Middle frontal gyrus (tissue), 1 donor: Measurements from ENCODE around the gene IFITM10.

Experiments
- DNase-seq: peaks from one replicate; pipeline ENCODE4 v3.0.0-alpha.2; 2015; ENCODE audit warnings: low spot score; ENCODE audit errors: extremely low spot score

The IFITM10 gene

GRCh38 chr11:1753229-1753928 is 3.0 kb upstream of the IFITM10 start:
- DNase-seq, result no peak

GRCh38 chr11:1752907-1753228 is 2.5 kb upstream of the IFITM10 start:
- DNase-seq, result no peak

- DNase-seq, result no peak
Observed at GRCh38 chr11:1751999-1752906, 1.9 kb upstream of the IFITM10 start.

GRCh38 chr11:1751531-1751921 is 1.1 kb upstream of the IFITM10 start:
- DNase-seq, result no peak

- no peak for DNase-seq
Observed at GRCh38 chr11:1750840-1751530, 590 bp upstream of the IFITM10 start.

GRCh38 chr11:1749395-1750351 is 722 bp downstream of the IFITM10 start:
- no peak for DNase-seq

- DNase-seq, result no peak
Observed at GRCh38 chr11:1748636-1749394, 1.6 kb downstream of the IFITM10 start.

GRCh38 chr11:1747753-1748635 is 2.4 kb downstream of the IFITM10 start:
- DNase-seq, result no peak

- no peak for DNase-seq
Observed at GRCh38 chr11:1746956-1747752, 3.2 kb downstream of the IFITM10 start.

GRCh38 chr11:1746511-1746931 is 3.9 kb downstream of the IFITM10 start:
- DNase-seq, result no peak

GRCh38 chr11:1745701-1746320 is 4.6 kb downstream of the IFITM10 start:
- no peak for DNase-seq

GRCh38 chr11:1744891-1745700 is 5.3 kb downstream of the IFITM10 start:
- no peak for DNase-seq

- no peak for DNase-seq
Observed at GRCh38 chr11:1744137-1744886, 6.1 kb downstream of the IFITM10 start.

GRCh38 chr11:1743585-1744136 is 6.7 kb downstream of the IFITM10 start:
- DNase-seq, result no peak

- DNase-seq, result no peak
Observed at GRCh38 chr11:1742869-1743584, 7.4 kb downstream of the IFITM10 start.
